Panc1 (cell line): Measurements from ENCODE around the gene TBCD. TPM values are rescaled to one million over a fixed set of nuclear protein-coding genes. Genes with fewer than 3 reads are reported as not detected.
A peak's percentile ranks its signal among the peaks of the same experiment; 100 is the strongest.

Experiments used
- ATAC-seq: fragments of 200-7000 bp; cut with Tn5 transposase; 2 replicates; pipeline ENCODE4 v1.9.1; 2020; ENCODE audit warnings: mild to moderate bottlenecking, moderate library complexity
- BruUV-seq: library from RNA; stranded (reverse); fragments of 400-500 nt; replicated peaks from 2 replicates; lab custom pipeline; 2021; lab: Mats Ljungman, UMichigan
- CTCF ChIA-PET: fragments of 300-600 bp; sonication (Branson Sonifier 250); formaldehyde crosslinking; loops from one replicate; lab custom pipeline; 2022; ENCODE audit warnings: antibody characterized with exemption; lab: Charles Lee
- POLR2A ChIA-PET: fragments of 300-600 bp; sonication (Branson Sonifier 250); formaldehyde crosslinking; loops from one replicate; lab custom pipeline; 2022; ENCODE audit warnings: antibody characterized with exemption; lab: Charles Lee
- DNase-seq: peaks from one replicate; pipeline ENCODE4 v3.0.0-alpha.2; 2010; ENCODE audit warnings: low read depth, low spot score
- H3K27ac ChIP-seq: 2 replicates; pipeline ENCODE4 v1.5.1; 2011; ENCODE audit warnings: mild to moderate bottlenecking, low read length, inconsistent platforms
- H3K27me3 ChIP-seq: fragments of 200-500 bp; sonication (Bioruptor generic); 2 replicates; pipeline ENCODE4 v1.6.0; 2014; ENCODE audit warnings: low read length, inconsistent platforms; ENCODE audit not compliant: control insufficient read depth, insufficient read depth
- H3K36me3 ChIP-seq: fragments of 200-500 bp; sonication (Bioruptor generic); 2 replicates; pipeline ENCODE4 v1.5.1; 2014; ENCODE audit warnings: inconsistent platforms, mild to moderate bottlenecking, low read length, moderate library complexity; ENCODE audit not compliant: control insufficient read depth, insufficient read depth
- H3K4me1 ChIP-seq: 2 replicates; pipeline ENCODE4 v1.5.1; 2011; ENCODE audit warnings: inconsistent platforms, mild to moderate bottlenecking, low read length, moderate library complexity; ENCODE audit not compliant: control insufficient read depth, insufficient read depth
- H3K4me3 ChIP-seq, 2 experiments: 2 replicates each; pipeline ENCODE4 v1.5.1; 2011 to 2012; ENCODE audit warnings: low read depth in 2 of 2, low read length in 2 of 2, mild to moderate bottlenecking in 2 of 2, inconsistent platforms in 1 of 2, moderate library complexity in 1 of 2
- H3K9me3 ChIP-seq: fragments of 200-500 bp; sonication (Bioruptor generic); 2 replicates; pipeline ENCODE4 v1.5.1; 2014; ENCODE audit warnings: low read depth, mild to moderate bottlenecking, inconsistent platforms, low read length, moderate library complexity; ENCODE audit not compliant: control insufficient read depth, insufficient read depth
- POLR2AphosphoS5 ChIP-seq: IDR thresholded peaks from 2 replicates; pipeline ENCODE4 v1.6.1; 2012; ENCODE audit warnings: mild to moderate bottlenecking, low read depth, low read length, moderate library complexity
- REST ChIP-seq, 2 experiments: IDR thresholded peaks; 2 replicates each; pipeline ENCODE4 v1.6.1; 2011 to 2012; ENCODE audit warnings: low read depth in 2 of 2, control low read depth in 1 of 2, low read length in 1 of 2, mild to moderate bottlenecking in 1 of 2, moderate library complexity in 1 of 2; ENCODE audit not compliant: insufficient read depth in 1 of 2
- SIN3A ChIP-seq: IDR thresholded peaks from 2 replicates; pipeline ENCODE4 v1.6.1; 2012; ENCODE audit warnings: low read depth, mild to moderate bottlenecking, low read length, moderate library complexity, borderline replicate concordance; ENCODE audit not compliant: insufficient read depth
- TCF7L2 ChIP-seq: IDR thresholded peaks from 2 replicates; pipeline ENCODE4 v1.6.1; 2011; ENCODE audit warnings: mild to moderate bottlenecking, low read depth, low read length, inconsistent platforms
- in situ Hi-C: cut with HindIII; loops from 2 replicates; pipeline ENCODE4 v1.10.0; 2016; ENCODE audit warnings: low sequenced_read_pairs, low pct_unique_long_range_greater_than_20kb
- intact Hi-C: fragments of 100-400 bp; cut with micrococcal nuclease; formaldehyde crosslinking; loops from one replicate; pipeline ENCODE4 v1.10.0; 2022; ENCODE audit not compliant: unreplicated experiment
- total RNA-seq: library from RNA; stranded (reverse); gene quantifications from one replicate; pipeline ENCODE4 v1.2.1, GENCODE V29; 2021; ENCODE audit not compliant: unreplicated experiment
- TF ChIP-seq, protein P1 (sequence below): fragments of 450-650 bp; IDR thresholded peaks from 2 replicates; pipeline ENCODE4 v1.5.1; 2017; ENCODE audit warnings: mild to moderate bottlenecking

The TBCD gene
- total RNA-seq, 1 experiment from 2014 or later = 186 TPM

- POLR2A ChIA-PET = interaction anchor here (0.7 kb wide), 1 partner anchor 69 kb away, joined by 6 read pairs; no protein-coding TSS in a partner anchor
- no TSS peak for BruUV-seq
- TF ChIP-seq POLR2AphosphoS5 = no peak
- no peak for TF ChIP-seq SIN3A
- TF ChIP-seq, protein P1, sequence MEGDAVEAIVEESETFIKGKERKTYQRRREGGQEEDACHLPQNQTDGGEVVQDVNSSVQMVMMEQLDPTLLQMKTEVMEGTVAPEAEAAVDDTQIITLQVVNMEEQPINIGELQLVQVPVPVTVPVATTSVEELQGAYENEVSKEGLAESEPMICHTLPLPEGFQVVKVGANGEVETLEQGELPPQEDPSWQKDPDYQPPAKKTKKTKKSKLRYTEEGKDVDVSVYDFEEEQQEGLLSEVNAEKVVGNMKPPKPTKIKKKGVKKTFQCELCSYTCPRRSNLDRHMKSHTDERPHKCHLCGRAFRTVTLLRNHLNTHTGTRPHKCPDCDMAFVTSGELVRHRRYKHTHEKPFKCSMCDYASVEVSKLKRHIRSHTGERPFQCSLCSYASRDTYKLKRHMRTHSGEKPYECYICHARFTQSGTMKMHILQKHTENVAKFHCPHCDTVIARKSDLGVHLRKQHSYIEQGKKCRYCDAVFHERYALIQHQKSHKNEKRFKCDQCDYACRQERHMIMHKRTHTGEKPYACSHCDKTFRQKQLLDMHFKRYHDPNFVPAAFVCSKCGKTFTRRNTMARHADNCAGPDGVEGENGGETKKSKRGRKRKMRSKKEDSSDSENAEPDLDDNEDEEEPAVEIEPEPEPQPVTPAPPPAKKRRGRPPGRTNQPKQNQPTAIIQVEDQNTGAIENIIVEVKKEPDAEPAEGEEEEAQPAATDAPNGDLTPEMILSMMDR = no peak
- no peak for TF ChIP-seq REST (IDR thresholded peaks at IDR 0.05; ENCODE audit: insufficient read depth in 1 of 2, low read depth in 2 of 2, low read length in 1 of 2)
- TF ChIP-seq TCF7L2 = no peak
- in situ Hi-C loops = no loop called here
- no peaks in the 10 kb centered on the region for H3K4me1 ChIP-seq
- H3K27ac ChIP-seq = no peak overlapping the region
- H3K9me3 ChIP-seq = no peaks in the 10 kb centered on the region
- intact Hi-C loops = no loop called here
- CTCF ChIA-PET = no interaction called here
- ATAC-seq (no peak), DNase-seq (no peak)
- no peaks in the 10 kb centered on the region for H3K27me3 ChIP-seq
- H3K4me3 ChIP-seq = no peak overlapping the region
- H3K36me3 ChIP-seq = no peaks in the 10 kb centered on the region
These were observed 160.7 kb downstream of the TBCD start for GRCh38 chr17:82912484-82913089.

GRCh38 chr17:82913304-82914043 is 161.6 kb downstream of the TBCD start:
- no TSS peak for BruUV-seq
- Histone ChIP-seq H3K9me3 (no peaks in the 10 kb centered on the region), H3K4me3 (no peak overlapping the region), H3K27me3 (no peaks in the 10 kb centered on the region), H3K27ac (no peak overlapping the region), H3K4me1 (no peaks in the 10 kb centered on the region), H3K36me3 (no peaks in the 10 kb centered on the region)
- ChIA-PET POLR2A (no interaction called here), CTCF (interaction anchor here (0.6 kb wide), 2 partner anchors 15 to 104 kb away, joined by 3 to 4 read pairs; no protein-coding TSS in a partner anchor)
- ATAC-seq (peak; percentile 44; the same call in 1 of the 2 replicates), DNase-seq (no peak)
- intact Hi-C loops (no loop called here), in situ Hi-C loops (no loop called here)
- TF ChIP-seq SIN3A = no peak
- TF ChIP-seq POLR2AphosphoS5 = no peak
- no peak for TF ChIP-seq REST (IDR thresholded peaks at IDR 0.05; ENCODE audit: insufficient read depth in 1 of 2, low read depth in 2 of 2, low read length in 1 of 2)
- no peak for TF ChIP-seq TCF7L2
- TF ChIP-seq, protein P1 = no peak; the same call in 1 of the 2 replicates
